ENCODE data around the gene GSN. TPM values are rescaled to one million over a fixed set of nuclear protein-coding genes. Genes with fewer than 3 reads are reported as not detected.

The GSN gene
- total RNA-seq = 28.5 TPM

DNA sequence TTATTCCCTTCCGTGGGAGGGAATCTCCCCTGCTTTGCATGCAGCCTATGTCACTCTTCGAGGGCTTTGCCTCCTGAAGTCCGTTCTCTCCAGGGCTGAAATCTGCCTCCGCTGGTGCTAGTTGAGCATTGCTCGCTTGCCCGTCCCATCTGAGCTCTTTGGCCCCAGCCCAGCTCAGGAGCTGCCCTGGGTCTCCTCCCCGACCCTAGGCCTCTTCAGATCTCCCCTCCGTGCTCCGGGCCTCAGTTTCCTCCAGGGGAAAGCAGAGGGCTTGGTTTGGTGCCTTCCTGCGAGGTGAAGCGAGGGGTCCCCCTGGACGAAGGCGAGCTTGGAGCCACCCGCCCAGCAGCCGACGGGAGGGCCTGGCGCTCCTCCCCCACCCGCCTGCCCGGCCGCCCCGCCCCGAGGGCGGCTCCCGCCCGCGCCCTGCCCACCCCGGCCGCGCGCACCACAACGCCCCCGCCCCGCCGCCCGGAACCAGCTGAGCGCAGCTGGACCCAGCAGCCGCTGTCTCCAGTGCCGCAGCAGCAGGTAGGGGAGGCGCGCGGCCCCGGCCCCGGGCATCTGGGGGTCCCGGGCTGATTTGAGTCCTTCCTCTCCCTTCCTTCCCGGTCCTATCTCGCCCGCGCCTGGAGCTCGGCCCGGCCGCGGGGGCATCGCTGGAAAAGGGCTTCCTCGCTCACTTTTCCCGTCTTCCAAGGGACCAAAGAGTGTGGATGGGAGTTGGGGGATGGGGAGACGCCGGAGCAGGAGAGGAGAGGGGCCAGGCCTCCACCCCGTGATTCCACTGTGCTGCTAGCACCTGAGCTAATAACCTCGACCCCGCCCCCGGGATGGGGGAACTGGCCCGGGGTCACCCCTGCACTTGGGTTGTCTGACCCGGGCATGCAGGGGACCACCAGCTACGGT lies at the start of gene GSN:
TSS of gene GSN (plus strand) at position 474 of the 909 bp plus-strand sequence. CDS start 33,810 bp downstream, outside the sequence.
- DNase-seq = peak; percentile 76

DNA sequence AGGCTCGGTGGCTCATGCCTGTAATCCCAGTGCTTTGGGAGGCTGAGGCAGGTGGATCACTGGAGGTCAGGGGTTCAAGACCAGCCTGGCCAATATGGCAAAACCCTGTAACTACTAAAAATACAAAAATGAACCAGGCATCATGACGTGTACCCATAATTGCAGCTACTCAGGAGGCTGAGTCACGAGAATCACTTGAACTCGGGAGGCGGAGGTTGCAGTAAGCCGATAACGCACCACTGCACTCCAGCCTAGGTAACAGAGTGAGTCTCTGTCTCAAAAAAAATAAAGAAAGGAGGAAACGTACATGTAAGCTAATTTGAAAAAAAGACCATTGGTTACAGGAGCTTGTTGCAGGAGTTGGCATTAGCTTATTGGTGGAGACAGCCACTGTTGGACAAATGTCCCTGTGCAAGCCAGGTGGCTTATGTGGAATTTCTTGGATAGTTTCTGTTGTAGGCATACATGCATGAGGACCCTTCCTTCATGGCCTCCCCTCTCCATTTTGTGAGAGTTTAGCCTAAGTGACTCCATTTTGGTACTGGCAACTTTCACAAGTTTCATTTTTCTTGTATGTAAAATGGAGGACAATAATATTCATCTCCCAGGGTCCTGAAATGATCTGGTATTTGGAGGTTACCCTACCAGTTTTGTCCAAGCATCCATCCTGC lies 49.5 kb upstream of the GSN start:
- DNase-seq = no peak

DNA sequence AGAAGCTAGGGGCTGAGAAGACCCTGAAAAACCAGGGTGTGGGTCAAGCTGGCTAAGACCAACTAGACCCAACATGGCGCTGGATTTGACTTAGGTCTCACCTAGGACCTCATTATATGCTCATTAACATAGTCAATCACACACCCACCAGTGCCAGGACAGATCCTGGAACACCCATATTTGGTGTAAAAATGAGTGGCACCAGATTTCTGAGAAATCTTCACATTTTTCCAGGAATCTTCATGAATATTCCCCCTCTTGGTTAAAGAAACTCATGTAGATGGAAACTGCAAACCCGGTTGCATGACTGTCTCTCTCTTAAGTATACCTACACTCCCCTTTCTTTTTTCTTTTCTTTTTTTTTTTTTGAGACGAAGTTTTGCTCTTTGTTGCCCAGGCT lies 48.4 kb upstream of the GSN start:
- DNase-seq = no peak

DNA sequence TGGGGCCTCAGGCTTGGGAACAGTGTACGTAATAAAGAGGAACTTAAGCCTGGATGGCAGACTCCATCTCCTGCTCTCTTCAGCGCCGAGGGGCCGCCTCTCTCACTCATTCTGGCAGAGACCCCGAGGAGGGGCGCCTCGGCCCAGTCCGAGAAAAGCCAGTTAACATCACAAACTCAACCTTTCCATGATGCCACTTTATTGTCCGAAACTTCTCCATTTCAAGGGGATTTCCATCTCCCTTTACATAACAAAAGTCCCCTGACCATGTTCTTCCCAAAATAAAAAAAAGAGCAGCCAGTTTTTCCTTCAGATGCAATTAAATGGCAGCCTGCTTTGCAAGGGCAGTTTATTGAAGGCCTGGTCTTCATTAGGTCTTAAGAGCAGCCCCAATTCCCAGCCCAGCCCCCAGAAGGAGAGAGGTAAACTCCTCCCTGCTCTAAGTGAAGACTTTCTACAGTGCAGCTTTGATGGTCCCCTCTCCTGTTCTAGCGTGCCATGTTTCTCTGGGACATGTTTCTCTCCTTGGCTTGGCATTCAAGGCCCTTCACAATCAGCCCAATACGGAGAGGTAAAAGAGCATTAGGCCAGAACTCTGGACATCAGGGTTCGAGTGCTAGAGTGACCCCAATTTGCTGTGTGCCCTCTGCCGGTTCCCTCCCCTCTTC lies 46.8 kb upstream of the GSN start:
- DNase-seq = no peak

DNA sequence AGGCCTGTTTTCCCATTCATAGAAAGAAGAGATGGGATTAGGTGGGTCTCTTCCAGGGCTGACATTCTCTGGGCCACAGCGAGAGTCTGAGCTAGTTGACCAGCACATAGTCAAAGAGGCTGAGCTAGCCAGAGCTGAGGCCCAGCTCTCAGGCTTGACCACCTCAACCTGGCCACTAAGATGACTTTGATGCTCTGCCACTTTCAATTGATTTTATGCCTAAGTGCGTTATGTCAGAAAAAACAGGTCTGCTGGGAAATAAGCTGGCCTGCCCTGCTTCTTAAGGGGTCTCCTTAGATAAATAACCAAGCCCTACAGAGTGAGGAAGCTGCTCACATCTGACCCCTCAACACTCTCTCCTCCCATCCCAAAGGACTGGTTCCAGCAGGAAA lies 46.3 kb upstream of the GSN start:
- DNase-seq = no peak

DNA sequence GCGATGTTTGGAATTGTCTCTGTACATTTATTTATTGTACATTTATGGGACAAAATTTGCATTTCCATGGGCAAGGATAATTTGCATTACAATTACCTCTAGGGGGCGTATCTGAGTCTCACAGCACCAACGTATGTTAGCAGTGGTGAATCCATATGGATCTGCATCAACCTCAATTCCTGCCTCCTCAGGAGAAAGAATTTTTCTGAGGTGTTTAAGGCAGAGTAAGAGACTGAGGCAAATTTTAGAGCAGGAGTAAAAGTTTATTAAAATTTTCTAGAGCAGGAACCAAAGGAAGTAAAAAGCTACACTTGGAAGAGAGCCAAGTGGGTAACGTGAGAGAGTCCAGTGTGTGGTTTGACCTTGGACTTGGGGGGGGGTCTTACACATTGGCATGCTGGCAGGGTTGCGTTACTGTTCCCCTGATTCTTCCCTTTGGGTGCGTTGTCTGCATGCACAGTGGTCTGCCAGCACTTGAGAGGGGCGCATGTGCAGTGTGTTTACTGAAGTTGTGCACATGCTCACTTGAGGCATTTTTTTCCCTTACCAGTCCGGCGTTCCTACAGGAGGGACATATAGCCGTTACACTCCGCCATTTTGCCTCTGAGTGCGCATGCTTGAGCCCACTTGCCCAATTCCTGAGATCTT lies 45.3 kb upstream of the GSN start:
- no peak for DNase-seq

DNA sequence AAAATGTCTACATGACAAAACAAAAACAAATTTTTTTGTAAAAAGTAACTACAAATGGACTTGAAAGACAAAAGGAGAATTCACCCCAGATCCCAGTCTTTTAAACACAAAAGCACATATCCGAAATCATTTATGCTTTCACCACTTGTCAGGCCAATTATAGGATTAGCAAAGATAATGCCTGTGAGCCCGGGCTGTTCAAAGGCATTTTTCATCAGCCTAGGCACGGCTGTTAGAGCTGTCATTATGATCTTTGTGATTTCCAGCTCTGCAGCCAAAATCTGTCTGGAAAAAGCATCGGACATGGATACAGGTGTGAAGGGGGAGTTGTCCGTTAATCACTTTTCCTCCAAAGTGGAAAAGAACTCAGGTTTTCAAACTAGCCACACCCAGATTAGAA lies 42.7 kb upstream of the GSN start:
- no peak for DNase-seq

DNA sequence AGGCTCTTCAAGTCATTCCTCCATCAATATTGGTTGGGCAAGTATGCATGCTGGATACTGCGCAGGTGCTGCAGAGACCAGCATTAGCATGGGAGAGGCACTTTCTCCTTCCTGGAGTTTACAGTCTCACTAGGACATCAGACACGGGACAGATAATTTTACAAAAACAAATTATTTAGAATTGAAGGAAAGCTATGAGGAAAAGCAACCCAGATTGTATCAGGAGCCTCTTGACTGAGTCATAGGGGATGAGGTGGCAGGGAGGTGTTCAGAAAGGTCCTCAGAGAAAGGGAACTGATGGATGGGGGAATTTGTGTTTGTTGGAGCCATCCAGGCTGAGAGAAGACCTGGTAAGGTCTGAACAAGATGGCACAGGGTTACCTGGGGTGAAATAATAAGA lies 41.8 kb upstream of the GSN start:
- DNase-seq = no peak

DNA sequence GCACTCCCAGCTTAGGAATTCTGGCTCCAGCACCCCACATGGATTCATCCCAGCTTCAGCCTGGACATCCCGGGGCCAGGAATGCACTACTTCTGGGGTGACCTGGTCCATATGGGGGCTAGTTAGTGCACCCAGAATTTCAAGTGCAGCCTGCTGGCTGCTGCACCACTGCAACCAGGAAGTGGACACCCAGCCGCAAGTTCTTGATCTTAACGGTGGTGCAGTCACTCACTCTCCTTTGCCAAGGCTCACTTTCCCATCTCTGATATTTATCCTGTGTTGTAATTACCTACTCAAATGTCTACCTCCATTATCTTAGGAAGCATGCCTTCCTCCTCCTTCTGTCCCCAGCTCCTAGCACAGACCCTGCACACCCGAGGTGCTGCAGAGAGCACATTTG lies 40.1 kb upstream of the GSN start:
- no peak for DNase-seq

DNA sequence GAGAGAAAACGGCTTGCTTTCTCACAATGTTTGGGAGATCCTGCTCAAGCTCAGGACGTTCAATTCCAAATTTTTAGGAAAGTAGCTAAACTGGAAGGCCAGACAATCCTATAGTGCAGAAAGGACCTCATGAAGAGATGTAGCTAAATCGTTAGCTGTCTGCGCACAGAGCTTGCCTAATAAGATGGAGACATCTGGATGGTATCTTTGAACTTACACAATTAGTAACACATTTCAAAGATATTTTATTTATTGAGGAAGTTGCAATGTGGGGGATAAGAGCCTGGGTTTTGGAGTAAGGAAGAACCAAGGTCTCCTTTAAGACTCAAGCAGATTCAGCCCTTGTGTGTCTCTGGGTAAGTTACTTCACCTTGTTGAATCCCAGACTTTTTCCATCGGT lies 37.7 kb upstream of the GSN start:
- no peak for DNase-seq

DNA sequence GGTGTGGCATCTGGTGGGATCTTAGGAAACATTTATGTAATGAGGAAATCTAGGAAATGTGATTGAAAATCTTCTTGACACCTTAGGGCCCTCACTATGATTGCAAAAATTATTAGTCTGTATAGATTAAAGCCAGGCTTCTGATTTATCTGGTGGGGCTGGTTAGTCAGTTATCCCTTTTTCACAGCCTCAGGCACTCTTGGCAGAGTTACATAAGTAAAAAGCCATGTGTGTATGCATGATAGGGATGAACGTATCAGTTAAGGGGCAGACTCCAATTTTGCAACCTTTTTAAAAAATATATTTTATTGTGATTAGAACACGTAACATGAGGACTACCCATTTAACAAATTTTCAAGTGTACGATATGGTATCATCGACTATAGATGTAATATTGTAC lies 35.7 kb upstream of the GSN start:
- no peak for DNase-seq

DNA sequence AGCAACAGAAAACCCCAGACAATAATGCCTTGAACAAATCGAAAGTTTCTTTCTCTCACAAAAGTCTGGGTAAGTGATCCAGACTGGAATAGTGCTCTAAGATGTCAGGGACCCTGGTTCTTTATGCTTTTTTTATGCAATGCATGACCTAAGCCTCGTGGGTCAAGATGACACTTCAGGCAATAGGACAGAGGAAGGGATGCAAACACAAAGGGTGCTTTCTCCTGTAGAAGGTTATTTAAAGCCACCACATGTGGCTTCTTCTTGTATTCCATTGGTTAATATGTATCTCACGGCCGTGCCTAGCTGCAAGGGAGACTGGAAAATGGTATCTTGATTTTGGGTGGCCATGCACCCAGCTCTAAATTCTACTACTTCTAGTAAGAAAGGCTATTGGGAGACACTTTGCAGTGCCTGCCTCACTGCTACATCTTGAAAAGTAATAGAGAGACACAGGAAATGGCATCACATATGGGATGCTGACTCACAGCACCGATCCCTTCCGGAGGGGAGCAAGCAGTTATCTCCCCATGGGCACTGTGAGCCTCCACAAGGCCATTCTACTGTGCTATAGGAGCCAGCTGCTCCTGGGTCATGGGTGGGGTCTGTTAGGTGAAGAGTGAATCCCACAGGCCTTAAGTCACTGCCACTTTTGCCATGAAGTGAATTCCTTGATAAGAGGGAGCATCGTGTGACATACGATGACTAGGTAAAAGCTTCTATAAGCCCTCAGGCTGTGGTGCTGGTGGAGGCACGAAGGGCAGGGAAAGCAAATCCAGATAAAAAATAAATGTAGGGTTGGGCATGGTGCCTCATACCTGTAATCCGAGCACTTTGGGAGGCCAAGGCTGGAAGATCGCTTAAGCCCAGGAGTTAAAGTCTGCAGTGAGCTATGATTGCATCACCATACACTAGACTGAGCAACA lies 33.8 kb upstream of the GSN start:
- DNase-seq = no peak

DNA sequence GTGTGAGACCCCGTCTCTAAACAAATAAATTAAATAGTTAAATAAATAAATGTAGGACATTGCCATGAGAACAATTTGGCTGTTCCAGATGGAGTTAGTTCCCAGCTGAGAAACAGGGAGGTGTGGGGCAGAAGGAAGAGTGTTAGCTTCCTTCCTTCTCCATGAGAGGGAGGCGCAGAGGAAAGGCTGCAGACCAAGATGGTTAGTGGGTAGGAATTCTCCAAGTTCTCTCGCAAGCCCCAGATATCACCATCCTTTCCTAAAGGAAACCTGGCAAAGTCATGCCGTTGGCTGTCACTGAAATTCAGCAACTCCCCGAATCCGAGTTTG lies 33.2 kb upstream of the GSN start:
- no peak for DNase-seq

DNA sequence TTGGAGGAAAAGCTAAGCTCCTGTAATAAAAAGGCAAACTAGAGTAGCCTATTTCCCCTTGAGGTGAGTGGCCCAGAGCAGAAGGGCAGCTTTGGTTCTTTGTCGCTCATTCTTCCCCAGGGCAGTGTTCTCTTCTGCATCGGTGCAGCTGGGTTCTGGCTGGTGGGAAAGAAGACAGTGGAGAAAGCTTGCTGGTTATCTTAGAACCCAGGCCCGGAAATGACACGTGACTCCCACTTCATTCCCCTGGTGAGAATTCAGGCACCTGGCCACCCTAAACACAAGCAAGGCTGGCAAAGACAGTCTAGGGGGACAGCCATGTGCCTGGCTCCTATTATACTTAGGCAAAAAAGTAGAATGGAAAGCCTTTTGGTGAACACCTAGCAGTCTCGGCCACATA lies 32.5 kb upstream of the GSN start:
- no peak for DNase-seq

DNA sequence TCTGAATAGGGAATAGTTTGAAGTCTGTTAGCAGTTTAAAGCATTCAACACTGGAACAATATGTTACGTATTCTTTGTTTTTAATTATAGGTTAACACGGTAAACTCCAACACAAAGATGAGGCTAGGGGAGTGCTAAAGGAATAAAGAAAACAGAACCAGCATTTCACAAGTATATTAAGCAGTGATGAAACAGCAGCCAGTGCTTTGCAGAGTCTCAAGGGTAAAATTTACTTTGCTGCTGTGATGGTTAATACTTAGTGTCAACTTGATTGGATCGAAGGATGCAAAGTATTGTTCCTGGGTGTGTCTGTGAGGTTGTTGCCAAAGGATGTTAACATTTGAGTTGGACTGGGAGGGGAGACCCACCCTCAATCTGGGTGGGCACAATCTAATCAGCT lies 30.0 kb upstream of the GSN start:
- DNase-seq = no peak

DNA sequence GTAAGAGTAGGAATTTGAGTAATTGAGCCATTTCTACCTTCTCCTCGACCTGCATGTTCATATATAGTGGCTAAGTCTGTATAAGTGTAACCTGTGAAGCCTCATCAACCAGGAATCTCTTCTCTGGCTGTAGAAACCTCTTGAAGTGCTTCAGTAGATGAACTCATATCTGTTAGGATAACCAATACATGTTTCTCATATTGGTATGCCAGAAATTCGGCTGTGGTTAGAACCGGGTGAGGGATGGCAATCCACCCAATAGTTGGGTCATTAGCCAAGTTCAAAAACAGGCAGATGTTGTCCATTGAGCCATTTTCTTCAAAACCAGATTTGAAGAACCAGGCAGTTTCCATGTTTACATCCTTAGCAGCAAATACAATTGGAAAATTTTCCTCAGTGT lies 28.9 kb upstream of the GSN start:
- DNase-seq = no peak

DNA sequence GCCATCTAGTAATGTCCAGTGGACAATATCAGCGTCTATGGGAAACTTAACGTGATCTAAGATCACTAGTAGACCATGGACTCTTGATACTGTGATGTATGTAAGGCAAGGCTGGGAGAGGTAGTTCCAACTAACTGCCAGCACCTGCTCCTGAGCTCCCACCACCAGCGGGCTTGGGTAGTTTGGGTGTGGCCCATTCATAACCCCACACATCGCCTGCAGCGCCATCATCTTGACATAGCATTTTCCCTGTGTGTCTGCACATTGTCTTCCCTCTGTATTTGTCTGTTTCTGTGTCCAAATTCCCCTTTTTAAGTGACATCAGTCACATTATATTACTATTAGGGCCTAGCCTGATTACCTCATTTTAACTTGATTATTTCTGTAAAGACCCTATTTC lies 28.1 kb upstream of the GSN start:
- DNase-seq = no peak

DNA sequence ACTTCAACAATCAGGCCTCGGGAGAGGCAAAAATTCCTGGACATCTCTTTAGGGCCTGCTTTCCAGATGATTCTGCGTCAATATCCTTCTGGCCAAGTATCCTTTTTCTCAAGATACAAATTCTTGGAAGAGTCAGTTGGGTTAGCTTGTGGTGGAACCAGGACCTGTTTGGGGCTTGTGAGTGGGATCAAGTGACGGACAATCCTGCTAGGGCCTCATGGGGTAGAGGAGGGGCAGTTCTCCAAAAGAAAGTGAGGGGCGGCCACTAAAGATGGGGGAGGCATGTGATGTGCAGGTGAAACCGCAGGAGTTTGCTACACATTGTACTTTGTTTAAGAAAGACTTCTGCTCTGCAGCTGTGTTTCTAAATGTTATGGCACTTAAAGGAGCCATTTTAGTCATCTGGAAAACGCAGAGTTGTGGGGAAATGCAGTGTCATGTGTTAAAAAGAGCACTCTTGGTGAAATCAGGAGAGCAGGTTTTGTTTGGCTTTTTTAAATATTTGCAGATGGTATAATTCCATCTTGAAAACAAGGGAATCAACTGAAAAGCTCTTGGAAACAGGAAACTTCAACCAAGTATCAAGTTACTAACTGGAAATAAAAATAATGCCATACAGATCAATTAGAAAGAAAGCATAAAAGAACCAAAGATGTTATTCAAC lies 27.4 kb upstream of the GSN start:
- no peak for DNase-seq

DNA sequence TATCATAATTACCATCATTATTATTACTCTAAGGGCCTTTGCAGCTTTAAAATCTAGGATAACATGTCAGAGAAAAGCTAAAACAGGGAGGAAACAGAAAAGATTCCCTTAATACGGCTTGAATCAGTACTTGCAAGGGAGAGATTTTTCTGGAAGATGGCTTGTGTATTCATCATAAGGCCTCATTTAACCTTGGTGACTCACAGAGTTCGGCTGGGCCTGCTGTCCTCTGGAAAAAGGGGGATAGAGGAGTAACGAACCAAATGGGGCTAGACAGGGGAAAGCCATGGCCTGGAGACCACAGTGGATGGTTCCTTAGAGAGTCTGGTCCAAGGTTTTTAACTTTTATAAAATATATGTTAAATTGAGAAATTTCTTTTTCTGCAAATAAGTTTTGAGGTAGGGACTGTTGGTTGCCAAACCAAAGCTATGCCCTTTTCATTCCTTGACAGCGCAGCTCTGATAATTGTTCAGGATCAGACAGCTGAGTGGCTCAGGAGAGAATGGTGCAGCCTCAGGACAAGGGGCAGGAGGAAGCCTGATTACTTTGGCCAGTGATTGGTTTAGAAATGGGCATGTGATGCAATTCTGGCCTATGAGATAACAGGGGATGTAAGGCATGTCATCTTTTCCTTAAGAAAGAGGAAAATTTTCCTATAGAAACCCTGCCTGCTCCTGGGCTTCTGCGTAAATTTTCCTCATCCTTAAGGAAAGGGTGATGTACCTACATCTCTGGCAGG lies 25.6 kb upstream of the GSN start:
- DNase-seq = no peak

DNA sequence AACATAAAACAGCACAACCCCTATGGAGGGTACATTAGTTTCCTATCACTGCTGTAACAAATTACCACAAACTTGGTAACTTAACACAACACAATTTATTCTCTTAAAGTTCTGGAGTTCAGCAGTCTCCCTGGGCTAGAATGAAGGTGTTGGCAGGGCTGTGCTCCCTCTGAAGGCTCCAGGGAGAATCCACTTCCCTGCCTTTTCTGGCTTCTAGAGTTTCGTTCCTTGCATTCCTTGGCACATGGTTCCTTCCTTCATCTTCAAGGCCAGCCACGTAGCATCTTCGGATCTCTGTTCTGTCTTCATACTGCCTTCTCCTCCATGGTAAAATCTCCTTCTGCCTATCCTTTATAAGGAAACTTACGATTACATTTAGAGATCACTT lies 25.0 kb upstream of the GSN start:
- no peak for DNase-seq

Data from occipital lobe (tissue), 2 donors.